ENCODE results near the gene CRIM1.

GRCh38 chr2:36573165-36573564 is 217.6 kb downstream of the CRIM1 start:
- TF ChIP-seq CTCF (IDR thresholded peaks at IDR 0.05 in 4 of 5, conservative IDR thresholded peaks at IDR 0.05 in 1 of 5) (no peak), POLR2A (IDR thresholded peaks at IDR 0.05) (no peak)
